ENCODE results near the gene BRAT1.

BRAT1 gene

GRCh38 chr7:2568521-2569223 lies 13.3 kb upstream of the BRAT1 start:
- DNase-seq: no peak
- H3K36me3 ChIP-seq (ENCODE audit: control insufficient read depth, insufficient read depth, low read length): no peaks in the 10 kb centered on the region
- H2BK15ac ChIP-seq (replicated peaks; ENCODE audit: low read depth): no peak overlapping the region
- H4K5ac ChIP-seq (ENCODE audit: low read length): no peak overlapping the region
- H3K23ac ChIP-seq (ENCODE audit: low read length): no peak overlapping the region
- no peak overlapping the region for H2AK5ac ChIP-seq (ENCODE audit: low read length)
- H3K4me2 ChIP-seq (ENCODE audit: low read length): no peak overlapping the region
- H4K8ac ChIP-seq (ENCODE audit: low read depth, low read length): no peak overlapping the region
- H3K18ac ChIP-seq (ENCODE audit: low read length): no peak overlapping the region
- no peak overlapping the region for H3K27ac ChIP-seq (ENCODE audit: low read depth, low read length)
- no peak overlapping the region for H2BK120ac ChIP-seq (ENCODE audit: low read depth, low read length)
- no peak overlapping the region for H2BK5ac ChIP-seq (ENCODE audit: low read length)
- H3K9ac ChIP-seq (ENCODE audit: low read length): no peak overlapping the region
- H3K4me1 ChIP-seq (ENCODE audit: control insufficient read depth, low read depth, low read length): no peaks in the 10 kb centered on the region
- H3K79me1 ChIP-seq (ENCODE audit: low read length): no peaks in the 10 kb centered on the region
- no peaks in the 10 kb centered on the region for H3K27me3 ChIP-seq (ENCODE audit: insufficient read depth, low read length, poor library complexity)
- no CpG with 5 or more reads among the region's 24 CpGs for WGBS (ENCODE audit: extremely low coverage, insufficient coverage, low lambda C conversion rate)
- H3K4ac ChIP-seq (ENCODE audit: low read depth, low read length): no peak overlapping the region
- H3K56ac ChIP-seq (ENCODE audit: low read length): no peak overlapping the region
- no peaks in the 10 kb centered on the region for H3K79me2 ChIP-seq (ENCODE audit: control insufficient read depth, insufficient read depth, low read length)
- no peak overlapping the region for H3K4me3 ChIP-seq (ENCODE audit: low read length)

DNA sequence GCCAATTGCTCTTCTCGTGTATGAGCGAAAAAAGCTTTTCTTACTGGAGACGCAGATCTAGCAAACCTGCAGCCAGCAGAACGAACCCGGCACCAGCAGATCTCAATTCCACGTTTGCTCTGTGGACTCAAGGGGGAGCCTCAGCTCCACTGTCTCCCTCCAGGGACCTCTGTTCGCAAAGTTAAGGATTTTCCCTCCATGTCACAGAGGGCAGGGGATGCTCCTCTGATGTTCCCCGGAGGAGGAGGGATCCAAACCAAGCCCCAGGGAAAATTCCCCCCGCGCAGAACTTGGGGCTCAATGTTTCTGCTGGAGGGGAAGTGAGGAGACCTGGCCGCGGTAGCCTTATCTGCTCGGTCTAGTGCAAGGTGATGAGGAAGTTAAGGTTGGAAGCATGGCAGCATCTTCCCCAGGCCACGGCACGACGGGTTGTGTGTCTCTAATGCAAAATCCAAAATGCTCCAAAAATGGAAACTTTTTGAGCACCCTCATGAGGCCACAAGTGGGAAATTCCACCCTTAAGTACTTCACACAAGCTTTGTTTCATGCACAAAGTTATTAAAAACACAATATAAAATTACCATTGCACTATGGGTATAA lies 12.5 kb upstream of the BRAT1 start:
- Histone ChIP-seq H3K18ac (ENCODE audit: low read length) (no peak overlapping the region), H3K23ac (ENCODE audit: low read length) (no peak overlapping the region), H2BK15ac (replicated peaks; ENCODE audit: low read depth) (no peak overlapping the region), H4K8ac (ENCODE audit: low read depth, low read length) (no peak overlapping the region), H3K27me3 (ENCODE audit: insufficient read depth, low read length, poor library complexity) (no peaks in the 10 kb centered on the region), H3K56ac (ENCODE audit: low read length) (no peak overlapping the region), H3K9ac (ENCODE audit: low read length) (no peak overlapping the region), H3K27ac (ENCODE audit: low read depth, low read length) (no peak overlapping the region), H3K4ac (ENCODE audit: low read depth, low read length) (no peak overlapping the region), H3K4me3 (ENCODE audit: low read length) (no peak overlapping the region), H4K5ac (ENCODE audit: low read length) (no peak overlapping the region), H3K79me1 (ENCODE audit: low read length) (no peaks in the 10 kb centered on the region), H3K79me2 (ENCODE audit: control insufficient read depth, insufficient read depth, low read length) (no peaks in the 10 kb centered on the region), H2BK5ac (ENCODE audit: low read length) (no peak overlapping the region), H3K4me2 (ENCODE audit: low read length) (no peak overlapping the region), H2BK120ac (ENCODE audit: low read depth, low read length) (no peak overlapping the region), H3K4me1 (ENCODE audit: control insufficient read depth, low read depth, low read length) (no peaks in the 10 kb centered on the region), H3K36me3 (ENCODE audit: control insufficient read depth, insufficient read depth, low read length) (no peaks in the 10 kb centered on the region), H2AK5ac (ENCODE audit: low read length) (no peak overlapping the region)
- peak; percentile 73 for DNase-seq
- no CpG with 5 or more reads among the region's 16 CpGs for WGBS (ENCODE audit: extremely low coverage, insufficient coverage, low lambda C conversion rate)

DNA sequence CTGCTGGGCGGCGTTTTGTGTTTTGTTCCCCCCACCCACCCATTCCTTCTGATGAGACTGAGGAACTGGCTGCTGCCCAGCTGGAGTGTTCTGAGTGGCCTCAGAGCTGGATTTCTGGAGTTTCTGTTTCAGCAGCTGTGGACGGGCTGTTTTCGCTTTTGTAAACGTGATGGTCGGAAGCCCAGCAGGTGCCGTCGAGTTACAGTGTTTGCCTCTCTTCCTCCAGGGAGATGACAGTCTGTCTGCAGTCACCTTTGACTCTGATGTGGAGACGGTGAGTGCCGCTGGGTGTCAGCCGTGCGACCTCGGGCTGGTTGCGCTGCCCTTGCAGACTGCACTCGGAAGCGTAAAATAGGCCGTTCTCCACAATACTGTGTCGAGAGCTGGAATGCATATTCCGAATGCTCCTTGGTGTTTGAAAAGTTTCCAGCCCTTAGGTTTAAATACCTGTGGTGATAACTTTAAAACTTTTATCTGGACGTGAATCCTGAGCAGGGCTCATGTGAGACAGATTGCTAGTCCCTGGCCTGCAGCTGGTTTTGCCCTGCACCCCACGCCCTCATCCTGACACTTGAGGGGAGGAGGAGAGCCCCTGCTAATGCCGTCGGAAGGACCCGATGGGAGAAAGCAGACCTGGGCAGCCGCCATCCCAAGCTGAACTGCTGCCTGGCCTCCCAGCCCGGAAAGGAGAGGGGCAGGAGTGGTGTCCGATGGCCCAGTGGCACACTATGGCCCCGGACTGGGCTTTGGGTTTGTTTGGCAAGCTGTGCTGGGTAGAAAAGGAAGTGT lies 11.8 kb upstream of the BRAT1 start:
- H4K5ac ChIP-seq (ENCODE audit: low read length): no peak overlapping the region
- no peak for DNase-seq
- H3K4me3 ChIP-seq (ENCODE audit: low read length): no peak overlapping the region
- H3K79me2 ChIP-seq (ENCODE audit: control insufficient read depth, insufficient read depth, low read length): no peaks in the 10 kb centered on the region
- no CpG with 5 or more reads among the region's 28 CpGs for WGBS (ENCODE audit: extremely low coverage, insufficient coverage, low lambda C conversion rate)
- H2BK15ac ChIP-seq (replicated peaks; ENCODE audit: low read depth): no peak overlapping the region
- no peak overlapping the region for H2BK5ac ChIP-seq (ENCODE audit: low read length)
- no peak overlapping the region for H3K23ac ChIP-seq (ENCODE audit: low read length)
- H3K4me1 ChIP-seq (ENCODE audit: control insufficient read depth, low read depth, low read length): no peaks in the 10 kb centered on the region
- no peak overlapping the region for H3K18ac ChIP-seq (ENCODE audit: low read length)
- no peak overlapping the region for H2BK120ac ChIP-seq (ENCODE audit: low read depth, low read length)
- no peak overlapping the region for H3K9ac ChIP-seq (ENCODE audit: low read length)
- H3K27me3 ChIP-seq (ENCODE audit: insufficient read depth, low read length, poor library complexity): no peaks in the 10 kb centered on the region
- peak overlapping the region; percentile 5 for H3K56ac ChIP-seq (ENCODE audit: low read length)
- H3K4ac ChIP-seq (ENCODE audit: low read depth, low read length): no peak overlapping the region
- H4K8ac ChIP-seq (ENCODE audit: low read depth, low read length): no peak overlapping the region
- no peak overlapping the region for H3K4me2 ChIP-seq (ENCODE audit: low read length)
- H2AK5ac ChIP-seq (ENCODE audit: low read length): no peak overlapping the region
- H3K36me3 ChIP-seq (ENCODE audit: control insufficient read depth, insufficient read depth, low read length): no peaks in the 10 kb centered on the region
- no peaks in the 10 kb centered on the region for H3K79me1 ChIP-seq (ENCODE audit: low read length)
- no peak overlapping the region for H3K27ac ChIP-seq (ENCODE audit: low read depth, low read length)

GRCh38 chr7:2566348-2566889 lies 11.1 kb upstream of the BRAT1 start:
- H4K5ac ChIP-seq (ENCODE audit: low read length): no peak overlapping the region
- H2BK120ac ChIP-seq (ENCODE audit: low read depth, low read length): no peak overlapping the region
- no peak overlapping the region for H2AK5ac ChIP-seq (ENCODE audit: low read length)
- no peak overlapping the region for H3K4me3 ChIP-seq (ENCODE audit: low read length)
- H3K27me3 ChIP-seq (ENCODE audit: insufficient read depth, low read length, poor library complexity): no peaks in the 10 kb centered on the region
- WGBS (ENCODE audit: extremely low coverage, insufficient coverage, low lambda C conversion rate): no CpG with 5 or more reads among the region's 8 CpGs
- no peak overlapping the region for H3K9ac ChIP-seq (ENCODE audit: low read length)
- H3K27ac ChIP-seq (ENCODE audit: low read depth, low read length): no peak overlapping the region
- H2BK5ac ChIP-seq (ENCODE audit: low read length): no peak overlapping the region
- H4K8ac ChIP-seq (ENCODE audit: low read depth, low read length): no peak overlapping the region
- H3K79me1 ChIP-seq (ENCODE audit: low read length): no peaks in the 10 kb centered on the region
- no peak for DNase-seq
- H3K18ac ChIP-seq (ENCODE audit: low read length): no peak overlapping the region
- H3K4ac ChIP-seq (ENCODE audit: low read depth, low read length): no peak overlapping the region
- H3K56ac ChIP-seq (ENCODE audit: low read length): no peak overlapping the region
- H3K23ac ChIP-seq (ENCODE audit: low read length): no peak overlapping the region
- no peaks in the 10 kb centered on the region for H3K79me2 ChIP-seq (ENCODE audit: control insufficient read depth, insufficient read depth, low read length)
- no peak overlapping the region for H3K4me2 ChIP-seq (ENCODE audit: low read length)
- H2BK15ac ChIP-seq (replicated peaks; ENCODE audit: low read depth): no peak overlapping the region
- no peaks in the 10 kb centered on the region for H3K4me1 ChIP-seq (ENCODE audit: control insufficient read depth, low read depth, low read length)
- H3K36me3 ChIP-seq (ENCODE audit: control insufficient read depth, insufficient read depth, low read length): no peaks in the 10 kb centered on the region

- Histone ChIP-seq H2BK5ac (ENCODE audit: low read length) (no peak overlapping the region), H2AK5ac (ENCODE audit: low read length) (no peak overlapping the region), H3K27ac (ENCODE audit: low read depth, low read length) (no peak overlapping the region), H3K4me2 (ENCODE audit: low read length) (no peak overlapping the region), H3K4ac (ENCODE audit: low read depth, low read length) (no peak overlapping the region), H4K8ac (ENCODE audit: low read depth, low read length) (no peak overlapping the region), H3K79me1 (ENCODE audit: low read length) (peaks cover 2% of the 10 kb centered on the region), H2BK120ac (ENCODE audit: low read depth, low read length) (no peak overlapping the region), H2BK15ac (replicated peaks; ENCODE audit: low read depth) (no peak overlapping the region), H3K4me1 (ENCODE audit: control insufficient read depth, low read depth, low read length) (no peaks in the 10 kb centered on the region), H3K27me3 (ENCODE audit: insufficient read depth, low read length, poor library complexity) (no peaks in the 10 kb centered on the region), H3K79me2 (ENCODE audit: control insufficient read depth, insufficient read depth, low read length) (no peaks in the 10 kb centered on the region), H3K23ac (ENCODE audit: low read length) (no peak overlapping the region), H3K36me3 (ENCODE audit: control insufficient read depth, insufficient read depth, low read length) (no peaks in the 10 kb centered on the region), H3K56ac (ENCODE audit: low read length) (no peak overlapping the region), H3K9ac (ENCODE audit: low read length) (no peak overlapping the region), H4K5ac (ENCODE audit: low read length) (no peak overlapping the region), H3K18ac (ENCODE audit: low read length) (no peak overlapping the region), H3K4me3 (ENCODE audit: low read length) (no peak overlapping the region)
- no CpG with 5 or more reads among the region's 12 CpGs for WGBS (ENCODE audit: extremely low coverage, insufficient coverage, low lambda C conversion rate)
- no peak for DNase-seq
Measured at GRCh38 chr7:2564970-2565540, 9.7 kb upstream of the BRAT1 start.
